ENCODE data around the gene PRM2.
"Not testable (repeated sequence)": the region's sequence is repeated elsewhere in the genome, so short reads cannot be mapped to it uniquely, and the experiment has no call there.

The PRM2 gene

GRCh38 chr16:11296706-11297491, 20.6 kb upstream of the PRM2 start:
- H3K4me2 ChIP-seq = peak overlapping the region; percentile 72 to 93 (median 81)
- no peaks in the 10 kb centered on the region for H3K36me3 ChIP-seq
- peaks cover 30 to 84% (median 68%) of the 10 kb centered on the region in 10 experiments for H3K4me1 ChIP-seq
- H4K20me1 ChIP-seq = peaks cover 0 to 7% (median 0%) of the 10 kb centered on the region in 11 experiments; a peak in 3 of 22 replicates
- no peaks in the 10 kb centered on the region for H3K9me3 ChIP-seq (replicated peaks in 1 of 11)
- H3K4me3 ChIP-seq = peak overlapping the region in 5 of 10 experiments; percentile 2 to 38 (median 22); a peak in 5 of 20 replicates
- peak overlapping the region in 5 of 11 experiments; percentile 24 to 63 (median 48); a peak in 7 of 22 replicates for H3K9ac ChIP-seq
- H3K27ac ChIP-seq = peak overlapping the region in 6 of 11 experiments; percentile 4 to 73 (median 61); a peak in 11 of 22 replicates
- no peak for TF ChIP-seq Cebpa-rat (IDR thresholded peaks at IDR 0.05)
- peaks cover 0 to 20% (median 0%) of the 10 kb centered on the region in 11 experiments; a peak in 4 of 22 replicates for H3K27me3 ChIP-seq

GRCh38 chr16:11296351-11296705, 20.0 kb upstream of the PRM2 start:
- peaks cover 30 to 84% (median 68%) of the 10 kb centered on the region in 10 experiments for H3K4me1 ChIP-seq
- no peaks in the 10 kb centered on the region for H3K9me3 ChIP-seq (replicated peaks in 1 of 11)
- H3K9ac ChIP-seq = peak overlapping the region in 3 of 11 experiments; percentile 26 to 48 (median 41); a peak in 3 of 22 replicates
- no peak overlapping the region for H3K4me3 ChIP-seq
- H3K27me3 ChIP-seq = peaks cover 0 to 20% (median 0%) of the 10 kb centered on the region in 11 experiments; a peak in 4 of 22 replicates
- H3K36me3 ChIP-seq = no peaks in the 10 kb centered on the region
- no peak for TF ChIP-seq Cebpa-rat (IDR thresholded peaks at IDR 0.05)
- peak overlapping the region; percentile 72 to 93 (median 81); a peak in 20 of 22 replicates for H3K4me2 ChIP-seq
- H3K27ac ChIP-seq = peak overlapping the region in 5 of 11 experiments; percentile 7 to 73 (median 70); a peak in 7 of 22 replicates
- H4K20me1 ChIP-seq = peaks cover 0 to 7% (median 0%) of the 10 kb centered on the region in 11 experiments; a peak in 3 of 22 replicates

GRCh38 chr16:11295672-11296071, 19.4 kb upstream of the PRM2 start:
- peaks cover 0 to 7% (median 0%) of the 10 kb centered on the region in 11 experiments; a peak in 3 of 22 replicates for H4K20me1 ChIP-seq
- H3K9me3 ChIP-seq (replicated peaks in 1 of 11) = no peaks in the 10 kb centered on the region
- no peak overlapping the region for H3K4me3 ChIP-seq
- no peaks in the 10 kb centered on the region for H3K36me3 ChIP-seq
- H3K4me1 ChIP-seq = peaks cover 30 to 81% (median 68%) of the 10 kb centered on the region in 10 experiments
- H3K4me2 ChIP-seq = peak overlapping the region in 8 of 11 experiments; percentile 72 to 93 (median 80); a peak in 13 of 22 replicates
- no peak overlapping the region for H3K9ac ChIP-seq
- H3K27me3 ChIP-seq = peaks cover 0 to 20% (median 0%) of the 10 kb centered on the region in 11 experiments; a peak in 4 of 22 replicates
- TF ChIP-seq Cebpa-rat (IDR thresholded peaks at IDR 0.05) = no peak
- peak overlapping the region in 4 of 11 experiments; percentile 37 to 73 (median 71); a peak in 5 of 22 replicates for H3K27ac ChIP-seq

GRCh38 chr16:11292076-11292748, 15.9 kb upstream of the PRM2 start:
- no peak overlapping the region for H3K9ac ChIP-seq
- peaks cover 9 to 47% (median 35%) of the 10 kb centered on the region in 10 experiments for H3K4me1 ChIP-seq
- no peak for TF ChIP-seq Cebpa-rat (IDR thresholded peaks at IDR 0.05)
- no peaks in the 10 kb centered on the region for H4K20me1 ChIP-seq
- no peak overlapping the region for H3K27ac ChIP-seq
- H3K9me3 ChIP-seq (replicated peaks in 1 of 11) = no peaks in the 10 kb centered on the region
- H3K4me3 ChIP-seq = no peak overlapping the region
- H3K27me3 ChIP-seq = peaks cover 0 to 12% (median 0%) of the 10 kb centered on the region in 11 experiments; a peak in 3 of 22 replicates
- no peaks in the 10 kb centered on the region for H3K36me3 ChIP-seq
- H3K4me2 ChIP-seq = no peak overlapping the region

GRCh38 chr16:11291091-11291703, 14.9 kb upstream of the PRM2 start:
- H3K4me3 ChIP-seq = no peak overlapping the region
- no peak overlapping the region for H3K9ac ChIP-seq
- no peaks in the 10 kb centered on the region; a peak in 1 of 22 replicates for H3K9me3 ChIP-seq (replicated peaks in 1 of 11)
- no peak overlapping the region for H3K4me2 ChIP-seq
- H4K20me1 ChIP-seq = no peaks in the 10 kb centered on the region
- no peaks in the 10 kb centered on the region for H3K36me3 ChIP-seq
- TF ChIP-seq Cebpa-rat (IDR thresholded peaks at IDR 0.05) = no peak
- H3K27me3 ChIP-seq = peaks cover 0 to 2% (median 0%) of the 10 kb centered on the region in 11 experiments; a peak in 1 of 22 replicates
- H3K4me1 ChIP-seq = peaks cover 0 to 37% (median 25%) of the 10 kb centered on the region in 10 experiments; a peak in 14 of 20 replicates
- no peak overlapping the region for H3K27ac ChIP-seq

- Histone ChIP-seq H3K9ac (no peak overlapping the region), H3K4me2 (no peak overlapping the region), H3K4me1 (peaks cover 0 to 28% (median 17%) of the 10 kb centered on the region in 10 experiments; a peak in 14 of 20 replicates), H4K20me1 (no peaks in the 10 kb centered on the region), H3K27ac (no peak overlapping the region), H3K27me3 (no peaks in the 10 kb centered on the region; a peak in 1 of 22 replicates), H3K9me3 (replicated peaks in 1 of 11) (no peaks in the 10 kb centered on the region; a peak in 1 of 22 replicates), H3K4me3 (no peak overlapping the region), H3K36me3 (no peaks in the 10 kb centered on the region)
- TF ChIP-seq Cebpa-rat (IDR thresholded peaks at IDR 0.05) = no peak
These were observed 14.0 kb upstream of the PRM2 start for GRCh38 chr16:11290102-11290893.

GRCh38 chr16:11289696-11290095, 13.4 kb upstream of the PRM2 start:
- not testable (repeated sequence) for H3K4me2 ChIP-seq; H3K27ac ChIP-seq; H3K4me3 ChIP-seq; H3K36me3 ChIP-seq; H3K27me3 ChIP-seq; H3K9ac ChIP-seq; H3K9me3 ChIP-seq (replicated peaks in 1 of 11); H4K20me1 ChIP-seq
- peaks cover 0 to 22% (median 12%) of the 10 kb centered on the region in 10 experiments; a peak in 14 of 20 replicates for H3K4me1 ChIP-seq

- TF ChIP-seq Cebpa-rat (IDR thresholded peaks at IDR 0.05) = no peak
These were observed 12.9 kb upstream of the PRM2 start for GRCh38 chr16:11289202-11289601.

More at GRCh38 chr16:11289202-11289601, 12.9 kb upstream of the PRM2 start:
- Histone ChIP-seq H3K9ac (no peak overlapping the region), H3K4me3 (no peak overlapping the region), H3K27me3 (no peaks in the 10 kb centered on the region), H3K27ac (no peak overlapping the region), H4K20me1 (no peaks in the 10 kb centered on the region), H3K4me1 (peaks cover 0 to 17% (median 7%) of the 10 kb centered on the region in 10 experiments; a peak in 14 of 20 replicates), H3K9me3 (replicated peaks in 1 of 11) (no peaks in the 10 kb centered on the region; a peak in 1 of 22 replicates), H3K36me3 (no peaks in the 10 kb centered on the region), H3K4me2 (no peak overlapping the region)
